HepG2 (cell line): ENCODE data around the gene NATD1. TPM values are rescaled to one million over a fixed set of nuclear protein-coding genes. Genes with fewer than 3 reads are reported as not detected.
"Not testable (repeated sequence)": the region's sequence is repeated elsewhere in the genome, so short reads cannot be mapped to it uniquely, and the experiment has no call there.

Experiments used
- ATAC-seq: fragments of 200-7000 bp; cut with Tn5 transposase; 3 replicates; pipeline ENCODE4 v1.9.1; 2020; ENCODE audit warnings: mild to moderate bottlenecking, moderate library complexity
- BruUV-seq: library from RNA; stranded (reverse); fragments of 400-500 nt; replicated peaks from 2 replicates; lab custom pipeline; 2021; lab: Mats Ljungman, UMichigan
- CTCF ChIA-PET: fragments of 300-600 bp; formaldehyde crosslinking; extraction: SDS; loops from one replicate; lab custom pipeline; 2021; ENCODE audit warnings: low total read pairs, inconsistent platforms, low intra/inter-chr PET ratio; lab: Yijun Ruan, JAX
- POLR2A ChIA-PET: fragments of 350-600 bp; sonication (Branson Sonifier 250); formaldehyde crosslinking; loops from one replicate; lab custom pipeline; 2020; ENCODE audit warnings: antibody characterized with exemption, inconsistent platforms; lab: Yijun Ruan, JAX
- DNase-seq: peaks from one replicate; pipeline ENCODE4 v3.0.0-alpha.2; 2015; ENCODE audit warnings: low spot score
- FAIRE-seq: peaks from 3 replicates; lab custom pipeline; 2011; peaks lifted over from hg19 to GRCh38; lab: Jason Lieb, UNC
- H2AFZ ChIP-seq: one replicate; pipeline ENCODE4 v1.6.1; 2011; ENCODE audit warnings: low read length, inconsistent platforms
- H3K27ac ChIP-seq: fragments of 300-600 bp; 3 replicates; pipeline ENCODE4 v1.8.0; 2011; ENCODE audit warnings: mixed run types, mild to moderate bottlenecking, mixed read lengths, low read length, inconsistent platforms; ENCODE audit not compliant: insufficient read depth; ENCODE audit errors: extremely low read length
- H3K27me3 ChIP-seq, 2 experiments: fragments of 200-600 bp in 1 of 2; 2 replicates in 1 of 2; 3 replicates in 1 of 2; pipeline versions ENCODE4 v1.6.0 to v1.8.0; 2011; ENCODE audit warnings: low read length in 2 of 2, mild to moderate bottlenecking in 2 of 2, moderate library complexity in 2 of 2, inconsistent platforms in 1 of 2; ENCODE audit not compliant: insufficient read depth in 2 of 2, control insufficient read depth in 1 of 2
- H3K36me3 ChIP-seq, 2 experiments: fragments of 200-600 bp in 1 of 2; replicated peaks in 1 of 2; 2 replicates in 1 of 2; 3 replicates in 1 of 2; pipeline versions ENCODE4 v1.5.1 to v1.8.0; 2011; ENCODE audit warnings: low read length in 2 of 2, inconsistent platforms in 1 of 2; ENCODE audit not compliant: insufficient read depth in 2 of 2, control insufficient read depth in 1 of 2
- H3K4me1 ChIP-seq: 2 replicates; pipeline ENCODE4 v1.5.1; 2012; ENCODE audit warnings: low read length, inconsistent platforms; ENCODE audit not compliant: insufficient read depth
- H3K4me2 ChIP-seq: 2 replicates; pipeline ENCODE4 v1.6.0; 2011; ENCODE audit warnings: low read depth, low read length, inconsistent platforms
- H3K4me3 ChIP-seq, 3 experiments: fragments of 200-600 bp in 1 of 3; sonication (generic), shearing (Covaris generic) in 1 of 3; replicated peaks in 1 of 3; 2 replicates each; pipeline ENCODE4 v1.5.1; 2011 to 2016; ENCODE audit warnings: low read length in 3 of 3, inconsistent platforms in 2 of 3, low read depth in 2 of 3, mild to moderate bottlenecking in 2 of 3, control low read depth in 1 of 3, mixed read lengths in 1 of 3; ENCODE audit not compliant: insufficient read depth in 1 of 3
- H3K79me2 ChIP-seq: one replicate; pipeline ENCODE4 v1.6.1; 2011; ENCODE audit warnings: low read length, inconsistent platforms; ENCODE audit not compliant: insufficient read depth
- H3K9ac ChIP-seq: 2 replicates; pipeline ENCODE4 v1.6.0; 2011; ENCODE audit warnings: mild to moderate bottlenecking, low read depth, low read length, inconsistent platforms; ENCODE audit not compliant: insufficient read depth
- H3K9me3 ChIP-seq: 2 replicates; pipeline ENCODE4 v1.5.1; 2012; ENCODE audit warnings: mild to moderate bottlenecking, low read length
- H4K20me1 ChIP-seq: 2 replicates; pipeline ENCODE4 v1.6.0; 2011; ENCODE audit warnings: inconsistent platforms, mild to moderate bottlenecking, low read length, moderate library complexity; ENCODE audit not compliant: insufficient read depth
- GABPA ChIP-seq, 2 experiments: IDR thresholded peaks; 2 replicates each; pipeline ENCODE4 v1.6.1; 2011 to 2016; ENCODE audit warnings: low read depth in 2 of 2, low read length in 1 of 2, missing biosample characterization in 1 of 2, missing genetic modification characterization in 1 of 2
- HDAC2 ChIP-seq: sonication (generic); formaldehyde crosslinking; IDR thresholded peaks from 2 replicates; pipeline ENCODE4 v1.4.0; 2020; ENCODE audit warnings: missing genetic modification reagents
- HOXA5 ChIP-seq: sonication (generic); formaldehyde crosslinking; IDR thresholded peaks from 2 replicates; pipeline ENCODE4 v1.4.0; 2020; ENCODE audit warnings: missing genetic modification reagents
- SAFB2 ChIP-seq: sonication (generic); formaldehyde crosslinking; IDR thresholded peaks from 2 replicates; pipeline ENCODE4 v1.5.1; 2020; ENCODE audit warnings: missing genetic modification reagents, low read depth, mild to moderate bottlenecking, borderline replicate concordance
- SP4 ChIP-seq: sonication (generic); formaldehyde crosslinking; IDR thresholded peaks from 2 replicates; pipeline ENCODE4 v1.8.1; 2023; ENCODE audit warnings: mild to moderate bottlenecking, missing genetic modification reagents
- TOE1 ChIP-seq: sonication (generic); formaldehyde crosslinking; IDR thresholded peaks from 2 replicates; pipeline ENCODE4 v1.4.0; 2020; ENCODE audit warnings: mild to moderate bottlenecking, missing genetic modification reagents
- ZNF10 ChIP-seq: sonication (generic); formaldehyde crosslinking; IDR thresholded peaks from 2 replicates; pipeline ENCODE4 v1.4.0; 2020; ENCODE audit warnings: mild to moderate bottlenecking, low read depth, missing genetic modification reagents, borderline replicate concordance
- ZNF496 ChIP-seq: sonication (generic); formaldehyde crosslinking; IDR thresholded peaks from 2 replicates; pipeline ENCODE4 v1.8.1; 2023; ENCODE audit warnings: mild to moderate bottlenecking, moderate library complexity, missing genetic modification reagents; ENCODE audit not compliant: insufficient replicate concordance
- ZNF607 ChIP-seq: sonication (generic); formaldehyde crosslinking; IDR thresholded peaks from 2 replicates; pipeline ENCODE4 v1.5.1; 2020; ENCODE audit warnings: missing genetic modification reagents, mild to moderate bottlenecking, borderline replicate concordance
- ZNF616 ChIP-seq: sonication (generic); formaldehyde crosslinking; IDR thresholded peaks from 2 replicates; pipeline ENCODE4 v1.5.0; 2020; ENCODE audit warnings: low read depth, mild to moderate bottlenecking, missing genetic modification reagents
- ZNF775 ChIP-seq: sonication (generic); formaldehyde crosslinking; IDR thresholded peaks from 2 replicates; pipeline ENCODE4 v1.4.0; 2020; ENCODE audit warnings: missing genetic modification reagents, mild to moderate bottlenecking, moderate library complexity, borderline replicate concordance
- WGBS: methylation state at CpG from one replicate; pipeline ENCODE4 v1.1.6; 2017; ENCODE audit warnings: low lambda C conversion rate; 5-methylcytosine and 5-hydroxymethylcytosine counted together
- in situ Hi-C: cut with HindIII; loops from 2 replicates; pipeline ENCODE4 v1.10.0; 2017; ENCODE audit warnings: low pct_unique_long_range_greater_than_20kb; ENCODE audit not compliant: extremely low pct_ligation_motif_present
- intact Hi-C: fragments of 100-400 bp; cut with micrococcal nuclease; formaldehyde crosslinking; loops from one replicate; pipeline ENCODE4 v1.10.0; 2022; ENCODE audit not compliant: unreplicated experiment
- polyA plus RNA-seq, 8 experiments: library from polyadenylated mRNA; depleted of rRNA in 3 of 8; stranded (reverse) in 7 of 8; unstranded in 1 of 8; fragments of >200 nt; fragmentation: Illumina TruSeq in 4 of 8; extraction: Trizol in 4 of 8; gene quantifications; 2 replicates each; pipeline versions ENCODE4 v1.2.1 to v1.2.3, GENCODE V29; 2011 to 2016; ENCODE audit warnings: low read depth in 4 of 8, missing spikeins in 1 of 8, mixed read lengths in 1 of 8; ENCODE audit not compliant: insufficient read depth in 1 of 8
- total RNA-seq, 5 experiments: library from RNA; depleted of rRNA; stranded (reverse); fragments of >200 nt; fragmentation: Illumina TruSeq; extraction: Trizol; gene quantifications; 2 replicates each; pipeline ENCODE4 v1.2.3, GENCODE V29; 2016; ENCODE audit warnings: low read depth in 1 of 5
- TF ChIP-seq, protein P1 (sequence below): sonication (generic); formaldehyde crosslinking; IDR thresholded peaks from 2 replicates; pipeline ENCODE4 v1.8.0; 2022; ENCODE audit warnings: missing genetic modification reagents, mild to moderate bottlenecking, moderate library complexity, borderline replicate concordance

The NATD1 gene
- total and polyA plus RNA-seq, 2 of the 13 experiments (the other 11 are each of a cell fraction or from before 2014, with no cell fraction given), result 0.31 to 2.3 TPM

DNA sequence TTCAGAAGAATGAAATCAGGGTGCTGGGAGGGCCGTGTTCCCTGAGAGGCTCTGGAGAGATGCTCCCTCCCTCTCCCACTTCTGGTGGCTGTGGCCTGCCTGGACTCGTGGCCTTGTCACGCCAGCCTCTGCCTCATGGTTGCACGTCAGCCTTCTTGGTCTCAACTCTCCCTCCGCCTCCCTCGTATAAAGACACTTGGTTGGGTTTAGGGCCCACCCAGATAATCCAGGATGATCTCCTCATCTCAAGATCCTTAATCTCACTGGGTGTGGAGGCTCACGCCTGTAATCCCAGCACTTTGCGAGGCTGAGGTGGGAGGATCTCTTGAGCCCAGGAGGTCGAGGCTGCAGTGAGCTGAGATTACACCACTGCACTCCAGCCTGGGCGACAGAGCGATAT is 25.9 kb downstream of the NATD1 start:
- WGBS, result 90% methylated on average over 10 of the region's 11 CpGs

DNA sequence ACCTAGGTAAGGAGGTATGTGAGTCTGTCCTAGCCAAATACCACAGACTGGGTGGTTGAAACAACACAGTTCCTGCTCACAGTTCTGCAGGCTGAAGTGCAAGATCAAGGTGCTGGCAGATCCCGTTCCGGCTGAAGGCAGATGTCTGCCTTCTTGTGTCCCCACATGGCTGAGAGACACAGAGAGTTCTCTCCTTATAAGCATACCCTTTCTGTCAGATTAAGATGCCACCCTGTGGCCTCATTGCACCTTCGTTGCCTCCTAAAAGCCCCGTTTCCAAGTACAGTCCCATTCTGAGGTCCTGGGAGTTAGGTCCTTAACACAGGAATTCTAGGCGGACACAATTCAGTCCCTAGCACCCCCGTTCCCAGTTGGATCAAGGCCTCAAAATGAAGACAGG is 30.1 kb downstream of the NATD1 start:
- in situ Hi-C loops (no loop called here), intact Hi-C loops (no loop called here)
- H4K20me1 ChIP-seq, result no peaks in the 10 kb centered on the region
- H3K79me2 ChIP-seq, result peaks cover 2% of the 10 kb centered on the region
- H2AFZ ChIP-seq, result no peak overlapping the region
- WGBS, result 95% methylated on average over 6 of the region's 6 CpGs
- H3K4me1 ChIP-seq, result peaks cover 15% of the 10 kb centered on the region
- no peak for DNase-seq
- ChIA-PET CTCF (no interaction called here), POLR2A (no interaction called here)
- no peaks in the 10 kb centered on the region for H3K9me3 ChIP-seq
- TF ChIP-seq TOE1 (CRISPR knock-in tag) (no peak), ZNF10 (no peak), ZNF775 (CRISPR knock-in tag) (no peak), ZNF496 (CRISPR knock-in tag) (no peak), GABPA (IDR thresholded peaks at IDR 0.05; ENCODE audit: low read depth, low read length) (no peak), GABPA (CRISPR knock-in tag; IDR thresholded peaks at IDR 0.05; ENCODE audit: low read depth) (no peak), SAFB2 (CRISPR knock-in tag) (no peak), SP4 (CRISPR knock-in tag) (no peak), ZNF607 (no peak), HOXA5 (CRISPR knock-in tag) (no peak), HDAC2 (CRISPR knock-in tag) (no peak), ZNF616 (CRISPR knock-in tag) (no peak)
- TF ChIP-seq, protein P1, sequence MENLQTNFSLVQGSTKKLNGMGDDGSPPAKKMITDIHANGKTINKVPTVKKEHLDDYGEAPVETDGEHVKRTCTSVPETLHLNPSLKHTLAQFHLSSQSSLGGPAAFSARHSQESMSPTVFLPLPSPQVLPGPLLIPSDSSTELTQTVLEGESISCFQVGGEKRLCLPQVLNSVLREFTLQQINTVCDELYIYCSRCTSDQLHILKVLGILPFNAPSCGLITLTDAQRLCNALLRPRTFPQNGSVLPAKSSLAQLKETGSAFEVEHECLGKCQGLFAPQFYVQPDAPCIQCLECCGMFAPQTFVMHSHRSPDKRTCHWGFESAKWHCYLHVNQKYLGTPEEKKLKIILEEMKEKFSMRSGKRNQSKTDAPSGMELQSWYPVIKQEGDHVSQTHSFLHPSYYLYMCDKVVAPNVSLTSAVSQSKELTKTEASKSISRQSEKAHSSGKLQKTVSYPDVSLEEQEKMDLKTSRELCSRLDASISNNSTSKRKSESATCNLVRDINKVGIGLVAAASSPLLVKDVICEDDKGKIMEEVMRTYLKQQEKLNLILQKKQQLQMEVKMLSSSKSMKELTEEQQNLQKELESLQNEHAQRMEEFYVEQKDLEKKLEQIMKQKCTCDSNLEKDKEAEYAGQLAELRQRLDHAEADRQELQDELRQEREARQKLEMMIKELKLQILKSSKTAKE (CRISPR knock-in tag), result no peak
- no peak overlapping the region for H3K27ac ChIP-seq
- peaks cover 2 to 15% of the 10 kb centered on the region in 2 experiments; a peak in 4 of 5 replicates for H3K36me3 ChIP-seq
- H3K27me3 ChIP-seq, result no peaks in the 10 kb centered on the region
- no peak overlapping the region for H3K4me3 ChIP-seq
- no peak for ATAC-seq
- H3K4me2 ChIP-seq, result no peak overlapping the region
- FAIRE-seq, result no peak
- no TSS peak for BruUV-seq
- no peak overlapping the region for H3K9ac ChIP-seq

More for the DNA sequence above, 25.9 kb downstream of the NATD1 start:
- H3K36me3 ChIP-seq, H2AFZ ChIP-seq, intact Hi-C loops, ATAC-seq, H3K9me3 ChIP-seq, FAIRE-seq, H3K27ac ChIP-seq, H4K20me1 ChIP-seq, H3K27me3 ChIP-seq, in situ Hi-C loops, POLR2A ChIA-PET, H3K9ac ChIP-seq, H3K79me2 ChIP-seq, DNase-seq, BruUV-seq, CTCF ChIA-PET, H3K4me2 ChIP-seq, H3K4me3 ChIP-seq: not testable (repeated sequence)
- H3K4me1 ChIP-seq, result peaks cover 20% of the 10 kb centered on the region
